ENCODE results near the gene THAP9.
"Not testable (repeated sequence)": the region's sequence is repeated elsewhere in the genome, so short reads cannot be mapped to it uniquely, and the experiment has no call there.

THAP9 gene

GRCh38 chr4:82898322-82899243 lies 2.0 kb upstream of the THAP9 start:
- DNase-seq = no peak

GRCh38 chr4:82899374-82900065 lies 1.0 kb upstream of the THAP9 start:
- no peak for DNase-seq

DNA sequence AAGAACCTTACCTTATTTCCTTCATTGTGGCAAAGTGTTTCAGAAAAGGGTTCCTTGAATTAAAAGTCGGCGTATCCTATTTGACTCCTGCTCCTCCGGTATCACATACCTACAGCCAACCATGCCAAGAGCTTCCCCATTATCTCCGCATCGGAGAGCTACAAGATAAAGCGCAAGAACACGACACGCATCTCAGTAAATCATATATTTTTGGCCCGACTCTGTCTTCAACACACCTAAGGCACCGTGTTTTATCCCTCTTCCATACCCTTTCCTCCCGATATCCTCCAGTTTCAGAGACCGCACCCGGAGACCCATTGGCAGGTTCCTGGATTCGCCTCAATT lies 497 bp upstream of the THAP9 start:
- no peak for DNase-seq

DNA sequence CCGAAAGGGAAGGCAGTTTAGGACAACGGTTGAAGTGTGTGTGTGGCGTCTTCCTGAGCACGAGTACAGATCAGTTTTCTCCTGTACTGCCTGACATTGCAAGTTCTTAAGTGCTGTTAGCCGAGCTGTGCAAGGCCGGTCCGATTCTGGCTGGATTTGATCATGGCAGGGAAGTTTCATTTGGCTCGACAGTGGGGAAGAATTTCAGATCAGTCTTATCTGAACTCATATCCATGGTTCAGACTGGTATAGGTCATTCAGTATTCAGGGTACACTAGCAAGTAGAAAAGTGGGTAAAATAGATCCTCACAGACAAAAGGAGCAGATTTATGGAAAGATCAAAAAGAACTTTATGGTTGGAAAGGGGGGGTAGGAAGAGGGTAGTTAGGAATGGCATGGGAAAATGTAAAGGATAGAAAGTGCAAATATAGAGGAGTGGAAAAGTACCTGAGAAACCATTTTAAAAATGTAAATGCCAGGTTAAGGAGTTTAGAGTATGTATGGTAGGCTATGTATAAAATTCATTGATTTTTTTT lies 716 bp downstream of the THAP9 start:
- DNase-seq = no peak

DNA sequence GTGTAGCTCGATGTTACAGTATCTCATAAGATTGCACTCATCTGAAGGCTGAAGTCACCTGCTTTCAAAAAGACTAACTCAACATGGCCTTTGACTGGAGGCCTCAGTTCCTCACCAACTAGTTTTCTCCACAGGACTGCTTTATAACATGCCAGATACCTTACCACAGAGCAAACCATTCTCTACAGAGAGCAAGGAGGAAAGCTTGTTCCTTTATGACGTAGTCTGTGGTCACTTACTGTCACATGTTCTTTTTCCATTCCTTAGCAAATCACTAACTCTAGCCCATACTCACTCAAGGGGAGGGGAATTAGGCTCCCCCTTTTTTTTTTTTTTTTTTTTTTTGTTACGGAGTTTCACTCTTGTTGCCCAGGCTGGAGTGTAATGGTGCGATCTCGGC lies 3.2 kb downstream of the THAP9 start:
- no peak for DNase-seq

DNA sequence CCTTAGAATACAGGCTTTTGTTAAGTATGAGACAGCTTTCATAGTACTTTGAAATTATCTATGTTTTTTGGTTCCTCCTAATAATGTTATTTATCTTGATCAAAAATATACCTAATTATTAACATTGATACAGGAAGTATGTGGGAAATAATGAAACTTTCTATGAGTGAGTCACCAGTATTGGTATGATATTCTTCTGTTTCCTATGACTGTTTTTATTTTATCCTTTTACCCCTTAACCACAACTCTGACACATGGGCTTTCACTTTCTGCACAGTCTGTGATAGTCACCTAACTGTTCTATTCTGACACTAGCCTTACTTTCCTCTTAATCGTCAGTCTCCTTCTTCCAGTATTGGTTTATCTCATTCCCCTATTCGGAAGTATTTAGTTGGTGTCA lies 4.7 kb downstream of the THAP9 start:
- DNase-seq = no peak

DNA sequence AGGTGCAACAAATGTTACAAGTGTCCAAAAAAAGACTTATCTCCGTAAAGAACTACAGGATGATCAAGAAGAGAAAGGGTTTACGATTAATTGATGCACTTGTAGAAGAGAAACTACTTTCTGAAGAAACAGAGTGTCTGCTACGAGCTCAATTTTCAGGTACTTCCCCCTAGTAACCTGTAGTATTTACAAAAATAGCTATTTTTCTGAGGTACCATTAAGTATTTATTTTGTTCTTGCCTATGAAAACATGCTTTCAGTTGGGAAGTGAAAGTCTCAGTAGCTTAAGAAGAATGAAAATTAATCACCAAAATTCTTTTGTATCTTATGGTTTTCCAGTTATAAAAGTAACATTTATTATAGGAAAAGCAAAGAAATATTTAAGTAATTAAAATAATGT lies 5.9 kb downstream of the THAP9 start:
- no peak for DNase-seq

DNA sequence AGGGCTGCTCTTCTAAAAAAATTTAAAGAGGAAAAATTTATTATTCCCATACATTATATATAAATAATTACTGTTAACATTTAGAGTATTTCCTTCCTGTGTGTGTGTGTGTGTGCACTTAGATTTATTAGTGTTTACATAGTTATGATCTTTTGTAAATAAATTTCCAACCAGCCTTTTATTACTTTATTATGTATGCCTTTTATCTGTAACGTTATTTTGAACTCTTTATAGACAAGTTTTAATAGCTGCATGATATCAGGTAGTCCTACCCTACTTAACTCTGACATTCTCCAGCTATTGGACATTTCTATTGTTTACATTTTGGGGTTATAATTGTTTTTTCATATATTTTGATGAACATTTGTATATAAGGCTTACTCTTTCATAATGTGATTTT lies 8.8 kb downstream of the THAP9 start:
- DNase-seq = no peak

GRCh38 chr4:82913305-82913704 lies 12.8 kb downstream of the THAP9 start:
- DNase-seq = no peak

DNA sequence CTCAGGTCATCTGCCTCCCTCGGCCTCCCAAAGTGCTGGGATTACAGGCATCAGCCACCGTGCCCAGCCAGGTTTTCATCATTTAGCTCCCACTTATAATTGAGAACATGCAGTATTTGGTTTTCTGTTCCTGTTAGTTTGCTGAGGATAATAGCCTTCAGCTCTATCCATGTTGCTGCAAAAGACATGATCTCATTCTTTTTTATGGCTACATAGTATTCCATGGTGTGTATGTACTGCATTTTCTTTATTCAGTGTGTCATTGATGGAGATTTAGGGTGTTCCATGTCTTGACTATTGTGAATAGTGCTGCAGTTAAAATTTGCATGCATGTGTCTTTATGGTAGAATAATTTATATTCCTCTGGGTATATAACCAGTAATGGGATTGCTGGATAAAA lies 13.4 kb downstream of the THAP9 start:
- not testable (repeated sequence) for DNase-seq

- no peak for DNase-seq
These were observed 17.6 kb downstream of the THAP9 start for GRCh38 chr4:82918091-82918490.

GRCh38 chr4:82919386-82919785 lies 18.9 kb downstream of the THAP9 start:
- no peak for DNase-seq

DNA sequence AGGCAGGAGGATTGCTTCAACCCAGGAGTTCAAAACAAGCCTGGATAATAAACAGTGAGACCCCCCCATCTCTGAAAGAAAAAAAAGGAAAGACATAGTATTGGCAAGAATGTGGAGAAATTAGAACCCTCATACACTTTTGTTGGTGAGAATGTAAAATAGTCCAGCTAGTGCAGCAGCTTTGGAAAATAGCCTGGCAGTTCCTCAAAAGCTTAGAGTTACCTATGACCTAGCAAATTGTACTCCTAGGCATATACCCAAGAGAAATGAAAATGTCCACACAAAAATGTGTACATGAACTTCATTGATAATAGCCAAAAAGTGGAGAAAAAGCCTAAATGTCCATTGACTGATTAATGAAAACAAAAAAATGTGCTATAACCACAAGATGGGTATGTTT lies 21.3 kb downstream of the THAP9 start:
- DNase-seq = no peak

- no peak for DNase-seq
These were observed 30.6 kb downstream of the THAP9 start for GRCh38 chr4:82930848-82931755.

- DNase-seq = no peak
These were observed 33.9 kb downstream of the THAP9 start for GRCh38 chr4:82934441-82934840.

GRCh38 chr4:82939414-82939813 lies 38.9 kb downstream of the THAP9 start:
- DNase-seq = no peak

DNA sequence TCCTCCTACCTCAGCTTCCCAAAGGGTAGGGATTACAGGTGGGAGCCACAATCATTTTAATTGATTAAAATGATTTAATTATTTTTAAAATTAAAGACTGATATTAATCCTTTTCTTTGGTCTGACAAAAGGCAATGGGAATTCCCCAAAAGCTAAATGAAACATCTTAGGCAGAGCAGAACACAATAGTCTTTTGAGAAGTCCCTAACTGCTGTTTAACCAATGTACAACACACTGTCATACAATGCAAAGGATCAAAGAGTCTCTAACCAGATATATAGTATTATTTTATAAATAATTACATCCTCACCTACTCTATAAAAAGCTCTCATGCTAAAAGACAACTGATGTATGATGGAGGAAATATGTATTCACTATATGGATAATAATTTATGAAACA lies 47.0 kb downstream of the THAP9 start:
- no peak for DNase-seq

DNA sequence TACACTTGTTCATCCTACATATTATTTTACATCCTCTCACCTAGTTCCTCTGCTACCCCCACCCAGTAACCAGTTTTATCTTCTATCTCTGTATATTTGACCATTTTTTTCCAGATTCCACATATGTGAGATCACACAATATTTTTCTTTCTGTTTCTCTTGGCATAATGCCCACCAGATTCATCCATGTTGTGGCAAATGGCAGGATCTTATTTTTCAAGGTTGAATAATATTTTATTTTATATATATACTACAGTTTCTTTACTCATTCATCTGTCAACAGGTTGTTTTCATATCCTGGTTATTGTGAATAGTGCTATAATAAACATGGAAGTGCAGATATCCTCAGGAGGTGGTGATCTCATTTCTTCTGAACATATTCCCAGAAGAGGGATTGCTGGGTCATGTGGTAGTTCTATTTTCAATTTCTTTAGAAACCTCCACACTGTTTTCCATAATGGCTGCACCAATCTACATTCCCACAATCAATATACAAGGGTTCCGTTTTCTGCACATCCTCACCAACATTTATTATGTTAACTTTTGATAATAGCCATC lies 48.2 kb downstream of the THAP9 start:
- no peak for DNase-seq

- no peak for DNase-seq
These were observed 50.7 kb downstream of the THAP9 start for GRCh38 chr4:82951196-82951595.

DNA sequence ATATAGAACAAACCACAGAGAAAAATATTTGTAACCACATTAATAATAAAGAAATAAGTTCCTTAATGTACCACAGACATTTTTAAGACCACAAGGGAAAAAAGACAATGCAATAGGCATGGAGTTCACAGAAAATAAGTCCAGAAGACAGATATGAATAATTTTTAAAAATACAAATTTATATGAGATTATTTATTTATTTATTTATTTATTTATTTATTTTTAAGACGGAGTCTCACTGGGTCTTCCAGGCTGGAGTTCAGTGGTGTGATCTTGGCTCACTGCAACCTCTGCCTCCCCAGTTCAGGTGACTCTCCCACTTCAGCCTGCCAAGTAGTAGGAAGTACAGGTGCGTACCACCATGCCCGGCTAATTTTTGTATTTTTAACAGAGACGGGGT lies 53.7 kb downstream of the THAP9 start:
- no peak for DNase-seq

DNA sequence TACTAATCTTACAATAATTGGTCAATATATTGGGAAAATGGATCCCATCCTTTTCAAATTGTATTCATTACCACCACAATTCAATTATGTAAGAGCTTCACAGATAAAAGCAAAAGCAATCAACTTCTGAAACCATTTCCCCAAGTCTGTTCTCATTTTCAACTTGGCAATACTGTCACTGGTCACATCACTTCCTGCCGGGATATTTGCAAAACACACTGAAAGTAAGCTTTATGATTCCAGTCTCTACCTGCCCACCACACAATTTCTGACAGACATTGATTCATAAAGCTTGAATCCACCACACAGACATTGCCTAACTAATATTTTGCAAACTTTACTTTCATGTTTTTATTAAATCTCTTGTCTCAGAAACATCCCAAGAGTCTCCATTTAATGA lies 56.5 kb downstream of the THAP9 start:
- DNase-seq = no peak

DNA sequence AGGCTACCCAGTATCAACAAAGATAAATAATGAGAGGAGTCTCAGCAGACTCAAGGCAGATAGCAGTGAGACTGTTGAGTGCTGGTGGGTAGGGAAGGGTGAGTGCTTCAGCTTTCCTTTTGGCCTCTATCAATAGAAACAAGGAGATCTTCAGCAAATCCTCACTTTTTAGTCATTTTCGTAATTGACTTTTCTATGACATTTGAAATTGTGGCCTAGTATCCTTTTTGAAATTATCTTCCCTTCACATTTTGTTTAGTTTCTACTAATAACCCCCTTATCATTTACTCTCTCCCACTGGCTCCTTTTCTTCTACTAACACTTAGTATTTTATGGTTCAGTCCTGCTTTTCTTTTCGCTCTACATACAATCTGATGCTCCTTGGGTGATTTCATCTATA lies 65.2 kb downstream of the THAP9 start:
- DNase-seq = no peak

DNA sequence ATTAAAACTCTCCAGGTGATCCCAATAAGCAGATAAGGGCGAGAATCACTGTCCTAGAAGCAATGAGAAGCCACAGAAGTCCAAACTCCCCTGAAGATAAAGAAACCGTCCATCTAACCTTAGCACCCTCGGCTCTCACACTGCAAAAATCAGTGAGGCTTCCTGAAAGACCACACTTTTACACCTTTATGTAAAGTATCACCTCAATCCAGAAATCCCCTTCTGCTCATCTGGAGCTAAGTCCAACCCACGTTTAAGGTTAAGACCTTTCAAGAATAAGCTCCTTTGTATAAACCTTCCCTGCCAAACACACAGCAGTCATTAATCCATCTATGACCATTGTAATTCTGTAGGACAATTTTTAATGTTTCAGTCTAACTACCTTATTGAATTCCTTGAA lies 68.4 kb downstream of the THAP9 start:
- DNase-seq = no peak
